AG10803 (cell line): ENCODE measurements around the gene NOTO.

Experiments used
- DNase-seq: peaks from one replicate; pipeline ENCODE4 v3.0.0; 2010; ENCODE audit warnings: low read depth
- H3K4me3 ChIP-seq: 2 replicates; pipeline ENCODE4 v1.5.1; 2011; ENCODE audit warnings: mild to moderate bottlenecking, low read length, control low read depth
- CTCF ChIP-seq: conservative IDR thresholded peaks from 2 replicates; pipeline ENCODE4 v1.5.1; 2011; ENCODE audit warnings: mild to moderate bottlenecking, low read length, control low read depth, inconsistent platforms

The NOTO gene

GRCh38 chr2:73250872-73251846 lies 48.8 kb downstream of the NOTO start:
- no peak for TF ChIP-seq CTCF
- no peak for DNase-seq
- H3K4me3 ChIP-seq, result no peak overlapping the region

DNA sequence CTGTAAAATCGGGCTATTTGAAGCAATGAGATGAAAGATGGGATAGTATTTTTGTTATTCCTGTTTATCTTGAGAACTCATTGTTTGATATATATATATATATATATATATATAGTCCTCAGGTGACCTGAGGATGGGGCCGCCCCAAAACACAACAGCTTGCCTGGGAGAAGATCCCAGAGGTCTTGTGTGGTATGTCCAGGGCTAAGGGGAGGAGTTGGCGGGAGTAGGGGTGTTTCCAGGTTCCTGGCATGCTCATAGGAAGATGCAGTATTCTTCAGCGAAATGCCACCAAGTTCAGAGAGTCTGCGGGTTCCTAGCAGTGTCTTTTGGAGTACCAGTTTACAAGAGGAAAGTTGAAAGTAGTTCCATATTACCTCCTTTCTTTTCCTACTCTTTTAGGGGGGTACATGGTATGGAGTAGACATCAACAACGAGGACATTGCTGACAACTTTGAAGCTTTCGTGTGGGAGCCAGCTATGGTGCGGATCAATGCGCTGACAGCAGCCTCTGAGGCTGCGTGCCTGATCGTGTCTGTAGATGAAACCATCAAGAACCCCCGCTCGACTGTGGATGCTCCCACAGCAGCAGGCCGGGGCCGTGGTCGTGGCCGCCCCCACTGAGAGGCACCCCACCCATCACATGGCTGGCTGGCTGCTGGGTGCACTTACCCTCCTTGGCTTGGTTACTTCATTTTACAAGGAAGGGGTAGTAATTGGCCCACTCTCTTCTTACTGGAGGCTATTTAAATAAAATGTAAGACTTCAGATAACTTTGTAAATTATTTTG lies 50.1 kb downstream of the NOTO start:
- TF ChIP-seq CTCF, result no peak
- H3K4me3 ChIP-seq, result no peak overlapping the region
- DNase-seq, result no peak

GRCh38 chr2:73253400-73253799 lies 51.0 kb downstream of the NOTO start:
- TF ChIP-seq CTCF, result no peak
- no peak overlapping the region for H3K4me3 ChIP-seq
- DNase-seq, result no peak

- no peak for DNase-seq
- H3K4me3 ChIP-seq, result no peak overlapping the region
- no peak for TF ChIP-seq CTCF
Observed at GRCh38 chr2:73253901-73254300, 51.5 kb downstream of the NOTO start.

DNA sequence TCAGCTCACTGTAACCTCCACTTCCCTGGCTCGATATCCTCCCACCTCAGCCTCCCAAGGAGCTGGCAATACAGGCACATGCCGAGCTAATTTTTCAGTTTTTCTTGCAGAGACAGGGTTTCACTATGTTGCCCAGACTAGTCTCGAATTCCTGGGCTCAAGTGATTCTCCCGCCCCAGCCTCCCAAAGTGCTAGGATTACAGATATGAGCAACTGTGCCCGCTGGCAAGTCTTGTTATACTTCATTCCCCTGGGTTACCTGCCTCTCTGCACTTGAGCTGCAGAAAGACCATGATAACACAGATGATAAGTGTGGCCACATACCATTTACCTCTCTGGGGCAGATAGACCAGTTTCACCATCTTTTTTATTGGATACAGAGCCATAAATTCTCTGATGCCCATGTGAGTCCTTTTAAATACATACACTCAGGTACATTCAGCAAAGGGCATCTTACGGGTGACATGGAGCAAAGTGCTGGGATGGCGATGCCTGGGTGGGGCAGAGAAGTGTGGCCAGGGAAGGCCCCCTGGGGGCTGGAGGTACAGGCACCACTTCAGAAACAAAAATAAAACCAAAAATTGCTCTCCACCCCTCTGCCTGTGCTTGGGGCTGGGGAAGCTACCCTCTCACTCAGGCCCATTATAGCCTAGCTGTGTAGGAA lies 52.1 kb downstream of the NOTO start:
- no peak for DNase-seq
- no peak overlapping the region for H3K4me3 ChIP-seq
- no peak for TF ChIP-seq CTCF

DNA sequence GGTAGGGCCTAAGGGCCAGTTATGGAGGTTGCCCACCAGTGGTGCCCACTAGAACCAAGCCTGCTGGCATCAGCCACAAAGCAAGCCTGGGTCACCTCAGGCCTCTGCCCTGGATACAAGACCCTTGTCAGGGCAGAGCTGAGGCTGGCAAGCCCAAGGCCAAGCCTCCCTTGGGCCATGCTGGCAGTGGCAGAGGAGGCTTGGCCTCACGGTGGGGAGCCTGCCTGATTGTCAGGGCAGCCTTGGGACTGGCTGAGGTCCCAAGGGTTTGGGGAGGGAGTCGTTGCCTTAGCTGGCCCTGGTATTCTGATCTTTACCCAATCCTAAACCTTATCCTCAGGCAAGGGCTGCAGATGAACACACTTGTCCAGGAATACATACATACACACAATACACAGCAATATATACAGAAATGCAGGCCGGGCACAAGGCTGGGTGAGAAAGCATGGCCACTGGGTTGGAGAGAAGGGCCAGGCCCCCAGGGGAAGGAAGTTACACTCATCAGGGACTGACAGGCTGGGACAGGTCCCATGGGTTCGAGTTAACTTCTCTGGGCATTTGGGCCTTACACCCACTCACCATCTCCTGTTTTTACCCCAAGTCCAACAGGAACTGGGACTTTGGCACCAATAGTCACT lies 52.8 kb downstream of the NOTO start:
- H3K4me3 ChIP-seq, result no peak overlapping the region
- no peak for DNase-seq
- TF ChIP-seq CTCF, result no peak
